Colonic mucosa (tissue), 4 donors: ENCODE data around the gene SMOC1. TPM values are rescaled to one million over a fixed set of nuclear protein-coding genes. Genes with fewer than 3 reads are reported as not detected.
A peak's percentile ranks its signal among the peaks of the same experiment; 100 is the strongest.

Source experiments
- DNase-seq: peaks from one replicate; pipeline ENCODE4 v3.0.0-alpha.2; 2020
- H3K27ac ChIP-seq: fragments of 200-600 bp; one replicate; pipeline ENCODE4 v1.8.0; 2021
- H3K27me3 ChIP-seq: fragments of 200-600 bp; one replicate; pipeline ENCODE4 v1.8.0; 2021
- H3K36me3 ChIP-seq: fragments of 200-600 bp; one replicate; pipeline ENCODE4 v1.8.0; 2021
- H3K4me1 ChIP-seq: fragments of 200-600 bp; one replicate; pipeline ENCODE4 v1.8.0; 2021; ENCODE audit warnings: mild to moderate bottlenecking
- H3K4me3 ChIP-seq: fragments of 200-600 bp; one replicate; pipeline ENCODE4 v1.8.0; 2021
- H3K9ac ChIP-seq, 2 donors: one replicate each; pipeline ENCODE4 v1.7.0; 2013; ENCODE audit warnings: control low read depth in 2 of 2, low read depth in 2 of 2, low read length in 2 of 2
- H3K9me3 ChIP-seq: fragments of 200-600 bp; one replicate; pipeline ENCODE4 v1.8.0; 2021
- intact Hi-C: fragments of 100-400 bp; cut with DNase I; formaldehyde crosslinking; loops from one replicate; pipeline ENCODE4 v1.14.1; 2022
- total RNA-seq, 2 donors: library from RNA; stranded (reverse); fragmentation: NEBNext Ultra II Directional in 1 of 2; extraction: Animal tissue kit (Norgen Biotek cat#: 25700) in 1 of 2; gene quantifications; one replicate each; pipeline ENCODE4 v1.2.1, GENCODE V29; 2021
- TF ChIP-seq, protein P1 (sequence below): fragments of 200-600 bp; IDR thresholded peaks from one replicate; pipeline ENCODE4 v1.8.0; 2022; ENCODE audit warnings: antibody characterized with exemption, mild to moderate bottlenecking
- donor health status: healthy.
- donor health status: DM: no; HTN: no; CAD: no.
- donor health status: DM: no; HTN: no; CAD: no.

Gene SMOC1
- total RNA-seq, 2 donors from 2014 or later, result 0.50 to 0.67 TPM

DNA sequence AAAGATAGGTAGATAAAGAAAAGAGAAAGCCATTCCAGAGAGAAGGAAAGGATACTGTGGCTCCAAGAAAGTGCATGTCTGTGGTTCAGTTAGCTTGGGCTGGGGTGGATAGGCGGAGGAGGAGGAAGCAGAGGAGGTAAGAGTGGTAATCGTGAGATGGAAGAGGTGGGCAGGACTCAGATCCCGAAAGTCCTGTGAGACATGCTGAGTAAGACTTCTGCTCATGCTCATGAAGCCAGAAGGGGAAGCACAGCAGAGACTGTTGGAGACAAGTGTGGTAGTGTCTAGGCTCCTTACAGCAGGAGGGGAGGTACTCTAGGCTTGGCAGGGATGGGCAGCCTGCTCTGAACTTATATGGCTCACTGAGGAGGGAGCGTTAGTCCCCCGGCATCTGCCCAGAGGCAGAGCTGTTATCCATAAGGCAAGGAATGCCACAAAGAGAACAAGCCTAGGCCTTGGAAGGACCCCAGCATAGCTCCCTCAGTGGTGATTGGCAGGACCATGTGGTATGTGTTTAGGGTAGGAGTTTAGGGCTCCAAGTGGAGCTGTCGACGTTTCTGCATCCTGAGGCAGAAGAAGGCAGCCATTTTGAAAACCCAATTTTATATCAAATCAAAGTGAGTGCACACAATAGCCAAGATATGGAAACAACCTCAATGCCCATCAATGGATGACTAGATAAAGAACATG lies 135.3 kb downstream of the SMOC1 start:
- TF ChIP-seq, protein P1, sequence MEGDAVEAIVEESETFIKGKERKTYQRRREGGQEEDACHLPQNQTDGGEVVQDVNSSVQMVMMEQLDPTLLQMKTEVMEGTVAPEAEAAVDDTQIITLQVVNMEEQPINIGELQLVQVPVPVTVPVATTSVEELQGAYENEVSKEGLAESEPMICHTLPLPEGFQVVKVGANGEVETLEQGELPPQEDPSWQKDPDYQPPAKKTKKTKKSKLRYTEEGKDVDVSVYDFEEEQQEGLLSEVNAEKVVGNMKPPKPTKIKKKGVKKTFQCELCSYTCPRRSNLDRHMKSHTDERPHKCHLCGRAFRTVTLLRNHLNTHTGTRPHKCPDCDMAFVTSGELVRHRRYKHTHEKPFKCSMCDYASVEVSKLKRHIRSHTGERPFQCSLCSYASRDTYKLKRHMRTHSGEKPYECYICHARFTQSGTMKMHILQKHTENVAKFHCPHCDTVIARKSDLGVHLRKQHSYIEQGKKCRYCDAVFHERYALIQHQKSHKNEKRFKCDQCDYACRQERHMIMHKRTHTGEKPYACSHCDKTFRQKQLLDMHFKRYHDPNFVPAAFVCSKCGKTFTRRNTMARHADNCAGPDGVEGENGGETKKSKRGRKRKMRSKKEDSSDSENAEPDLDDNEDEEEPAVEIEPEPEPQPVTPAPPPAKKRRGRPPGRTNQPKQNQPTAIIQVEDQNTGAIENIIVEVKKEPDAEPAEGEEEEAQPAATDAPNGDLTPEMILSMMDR, result no peak
- intact Hi-C loops, result loop anchor here (5.0 kb wide), 1 partner anchor 137 kb away; the partner anchor contains the start of gene SMOC1
- no peak overlapping the region for H3K9ac ChIP-seq

DNA sequence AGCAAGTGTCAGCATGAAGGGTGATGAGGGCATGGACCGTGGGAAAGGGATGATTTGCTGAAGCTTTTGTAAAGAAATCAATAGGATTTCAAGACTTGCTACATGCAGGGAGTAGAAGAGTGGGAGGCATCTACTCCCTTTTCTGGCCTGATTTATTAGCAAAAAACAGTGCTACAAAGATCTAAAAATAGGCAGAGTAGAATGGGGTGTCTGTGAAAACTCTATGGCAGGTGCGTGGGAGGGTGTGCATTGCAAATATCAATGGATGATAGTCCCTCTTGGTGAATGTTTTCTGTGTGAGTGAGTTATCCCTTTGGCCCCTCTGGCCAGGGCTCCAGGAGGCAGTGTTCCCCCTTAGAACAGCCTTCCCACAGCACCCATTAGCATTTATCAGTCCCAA lies 139.0 kb downstream of the SMOC1 start:
- TF ChIP-seq, protein P1, result no peak
- H3K4me3 ChIP-seq, result no peak overlapping the region
- peaks cover 4% of the 10 kb centered on the region for H3K4me1 ChIP-seq
- intact Hi-C loops, result no loop called here
- H3K36me3 ChIP-seq, result no peaks in the 10 kb centered on the region
- no peak overlapping the region for H3K9ac ChIP-seq
- no peaks in the 10 kb centered on the region for H3K9me3 ChIP-seq
- no peaks in the 10 kb centered on the region for H3K27me3 ChIP-seq
- no peak for DNase-seq
- no peak overlapping the region for H3K27ac ChIP-seq

More for the DNA sequence above, 135.3 kb downstream of the SMOC1 start:
- no peak overlapping the region for H3K27ac ChIP-seq
- no peaks in the 10 kb centered on the region for H3K9me3 ChIP-seq
- H3K4me3 ChIP-seq, result no peak overlapping the region
- peaks cover 4% of the 10 kb centered on the region for H3K4me1 ChIP-seq
- H3K36me3 ChIP-seq, result no peaks in the 10 kb centered on the region
- H3K27me3 ChIP-seq, result no peaks in the 10 kb centered on the region
- DNase-seq, result no peak

DNA sequence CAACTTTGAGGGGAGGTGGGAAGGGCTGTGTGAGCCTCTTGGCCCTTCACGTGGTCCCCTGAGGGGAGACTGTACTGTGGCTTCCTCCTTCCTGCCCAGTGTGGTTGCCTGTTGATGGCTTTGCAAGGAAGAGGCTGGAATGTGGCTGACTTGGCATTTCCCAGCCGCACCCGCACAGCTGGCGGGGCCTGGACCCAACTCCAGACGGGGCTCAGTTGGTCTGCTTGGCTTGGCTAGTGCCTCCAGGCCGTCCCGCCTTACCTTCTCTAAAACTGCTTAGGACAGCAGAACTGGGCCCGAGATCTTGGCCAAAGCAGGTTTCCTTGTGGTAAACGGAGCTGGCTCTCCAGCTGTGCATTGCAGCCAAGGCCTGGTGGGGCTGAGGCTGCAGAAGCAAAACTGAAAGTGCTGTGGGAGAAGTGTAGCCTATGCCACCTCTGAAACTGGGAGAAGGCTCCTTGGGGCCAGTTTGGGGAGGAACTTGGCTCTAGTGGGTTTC lies 139.5 kb downstream of the SMOC1 start:
- intact Hi-C loops, result no loop called here
- H3K27ac ChIP-seq, result peak overlapping the region; percentile 22
- peak; percentile 22 for DNase-seq
- H3K4me1 ChIP-seq, result peaks cover 4% of the 10 kb centered on the region
- TF ChIP-seq, protein P1, result no peak
- H3K4me3 ChIP-seq, result no peak overlapping the region
- H3K27me3 ChIP-seq, result no peaks in the 10 kb centered on the region
- H3K9ac ChIP-seq, result no peak overlapping the region
- H3K9me3 ChIP-seq, result no peaks in the 10 kb centered on the region
- no peaks in the 10 kb centered on the region for H3K36me3 ChIP-seq

DNA sequence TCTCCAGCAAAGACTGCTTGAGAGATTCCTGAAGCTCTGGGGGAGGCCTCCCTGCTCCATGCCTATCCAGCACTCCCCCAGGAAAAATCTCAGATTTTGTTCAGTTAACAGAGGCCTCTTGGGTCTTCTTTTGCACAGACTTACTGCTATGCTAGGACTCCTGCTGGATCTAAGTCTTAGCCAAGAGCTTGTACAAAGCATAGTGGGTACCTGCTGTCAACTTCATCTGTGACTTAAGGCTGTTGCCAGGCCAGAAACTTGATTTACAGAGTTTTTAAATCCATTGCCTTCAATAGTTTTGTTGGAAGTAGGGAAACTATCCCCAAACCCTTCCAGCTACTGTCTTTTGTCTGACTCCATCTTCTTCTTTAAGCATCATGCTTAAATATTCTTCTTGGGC lies 140.5 kb downstream of the SMOC1 start:
- H3K27me3 ChIP-seq, result no peaks in the 10 kb centered on the region
- intact Hi-C loops, result loop anchor here (10.0 kb wide), 1 partner anchor 435 kb away; no protein-coding TSS in a partner anchor

DNA sequence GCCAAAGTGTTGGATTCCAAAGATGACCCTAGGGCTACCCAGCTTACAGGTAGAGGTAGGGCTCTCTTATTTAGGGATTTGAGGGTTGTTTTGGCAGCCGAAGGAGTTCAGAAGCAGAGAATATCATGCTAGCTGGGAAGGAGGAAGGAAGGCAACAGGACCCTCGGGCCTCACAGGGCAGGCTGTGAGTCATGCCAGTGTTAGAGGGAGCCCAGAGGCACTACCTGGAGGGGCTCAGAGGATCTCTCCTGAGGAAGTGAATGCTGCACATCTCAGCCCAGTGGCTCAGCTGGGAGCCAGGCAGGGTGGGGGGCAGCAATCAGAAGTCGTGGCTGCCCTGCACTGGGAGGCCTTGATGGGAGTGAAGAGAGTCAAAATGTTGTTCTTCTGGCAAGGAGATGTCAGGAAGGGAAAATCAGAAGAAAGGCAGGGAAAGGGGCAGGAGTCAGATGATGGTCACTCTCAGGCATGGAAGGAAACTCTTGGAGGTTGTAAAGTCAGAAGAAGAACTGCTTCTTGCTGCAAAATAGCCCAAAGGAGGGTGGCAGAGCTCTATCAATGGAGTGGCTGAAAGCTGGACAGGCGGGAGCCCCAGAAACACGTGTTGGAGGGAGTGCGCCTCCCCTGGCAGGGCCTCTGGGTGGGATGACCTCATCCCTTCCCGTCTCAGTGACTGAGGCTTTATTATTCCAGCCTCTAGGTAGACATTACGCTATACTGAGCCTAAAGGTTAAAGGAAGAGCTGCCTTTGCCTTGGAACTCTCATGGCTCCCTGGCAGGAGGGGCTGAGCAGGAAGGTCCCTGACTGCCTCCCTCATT lies 141.3 kb downstream of the SMOC1 start:
- Histone ChIP-seq H3K9ac (no peak overlapping the region), H3K4me1 (peaks cover 4% of the 10 kb centered on the region), H3K4me3 (no peak overlapping the region), H3K9me3 (no peaks in the 10 kb centered on the region), H3K27me3 (no peaks in the 10 kb centered on the region), H3K36me3 (no peaks in the 10 kb centered on the region), H3K27ac (no peak overlapping the region)
- intact Hi-C loops, result loop anchor here (10.0 kb wide), 1 partner anchor 436 kb away; no protein-coding TSS in a partner anchor
- TF ChIP-seq, protein P1, result no peak
- no peak for DNase-seq

More for the DNA sequence above, 140.5 kb downstream of the SMOC1 start:
- no peak overlapping the region for H3K27ac ChIP-seq
- H3K36me3 ChIP-seq, result no peaks in the 10 kb centered on the region
- H3K9ac ChIP-seq, result no peak overlapping the region
- H3K9me3 ChIP-seq, result no peaks in the 10 kb centered on the region
- DNase-seq, result no peak
- H3K4me3 ChIP-seq, result no peak overlapping the region
- TF ChIP-seq, protein P1, result no peak
- peaks cover 4% of the 10 kb centered on the region for H3K4me1 ChIP-seq
